Measurements from ENCODE around the gene PITPNM3. TPM values are rescaled to one million over a fixed set of nuclear protein-coding genes. Genes with fewer than 3 reads are reported as not detected.

Gene PITPNM3
- polyA plus RNA-seq, result 2.5 and 6.4 TPM in 2 replicates

GRCh38 chr17:6556121-6557039 lies at the start of gene PITPNM3:
TSS of gene PITPNM3 (minus strand) at chr17:6556555. CDS start at chr17:6556406, 149 bp downstream.

GRCh38 chr17:6443692-6444570 lies 112.4 kb downstream of the PITPNM3 start, which contains the start of gene PIMREG:
TSS of gene PIMREG (plus strand) at chr17:6444455. CDS start at chr17:6445111, 656 bp downstream.

GRCh38 chr17:6435051-6435450 lies 121.3 kb downstream of the PITPNM3 start, which contains the start of gene AIPL1:
TSS of gene AIPL1 (minus strand) at chr17:6435121. CDS start at chr17:6435104, 17 bp downstream.

Other genes starting within 250 kb of the PITPNM3 start
- gene AIPL1, start 121.4 kb downstream of the PITPNM3 start, polyA plus RNA-seq, result not detected in 2 replicates
- gene PIMREG, start 112.1 kb downstream of the PITPNM3 start, polyA plus RNA-seq, result 1.8 and 5.1 TPM in 2 replicates
- gene KIAA0753, start 84.2 kb upstream of the PITPNM3 start, polyA plus RNA-seq, result 6.8 and 11.4 TPM in 2 replicates
- 445 and 510 TPM in 2 replicates for gene TXNDC17, start 84.5 kb upstream of the PITPNM3 start, polyA plus RNA-seq
- gene MED31, start 95.0 kb upstream of the PITPNM3 start, polyA plus RNA-seq, result 103 and 153 TPM in 2 replicates
- 3.1 and 6.5 TPM in 2 replicates for gene C17orf100, start 95.2 kb upstream of the PITPNM3 start, polyA plus RNA-seq
- 1.5 and 3.5 TPM in 2 replicates for gene SLC13A5, start 156.8 kb upstream of the PITPNM3 start, polyA plus RNA-seq
- gene XAF1, start 199.5 kb upstream of the PITPNM3 start, polyA plus RNA-seq, result not detected in 2 replicates
- not detected in 2 replicates for gene FBXO39, start 219.7 kb upstream of the PITPNM3 start, polyA plus RNA-seq

All from Purkinje cell (primary cell).